NB4 (cell line): ENCODE data around the gene CALN1.

ENCODE experiments used
- CTCF ChIP-seq: IDR thresholded peaks from one replicate; pipeline ENCODE4 v1.5.1; 2012; ENCODE audit warnings: low read depth, low read length
- POLR2A ChIP-seq: IDR thresholded peaks from 2 replicates; pipeline ENCODE4 v1.6.1; 2011; ENCODE audit warnings: mild to moderate bottlenecking; ENCODE audit not compliant: insufficient read length; ENCODE audit errors: extremely low read depth
- TF ChIP-seq, protein P1 (sequence below): IDR thresholded peaks from 2 replicates; pipeline ENCODE4 v1.6.1; 2011; ENCODE audit warnings: low read depth, low read length

- TF ChIP-seq CTCF (no peak), POLR2A (no peak)
- TF ChIP-seq, protein P1, sequence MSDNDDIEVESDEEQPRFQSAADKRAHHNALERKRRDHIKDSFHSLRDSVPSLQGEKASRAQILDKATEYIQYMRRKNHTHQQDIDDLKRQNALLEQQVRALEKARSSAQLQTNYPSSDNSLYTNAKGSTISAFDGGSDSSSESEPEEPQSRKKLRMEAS, result no peak
Measured at GRCh38 chr7:72101444-72101843, 310.7 kb downstream of the CALN1 start.
